GM19452 (cell line): ENCODE results near the gene TWF2.

ENCODE experiments used
- ATAC-seq: cut with Tn5 transposase; IDR thresholded peaks from one replicate; pipeline ENCODE4 v1.9.1; 2021; ENCODE audit not compliant: unreplicated experiment

Gene TWF2

GRCh38 chr3:52223449-52224408, 15.2 kb downstream of the TWF2 start:
- ATAC-seq: no peak

- ATAC-seq: no peak
These were observed 16.4 kb downstream of the TWF2 start for GRCh38 chr3:52222319-52223221.

- ATAC-seq: no peak
These were observed 17.2 kb downstream of the TWF2 start for GRCh38 chr3:52221563-52222318.

- ATAC-seq: no peak
These were observed 17.8 kb downstream of the TWF2 start for GRCh38 chr3:52221141-52221562.

GRCh38 chr3:52220380-52221026, 18.5 kb downstream of the TWF2 start:
- ATAC-seq: no peak

- no peak for ATAC-seq
These were observed 19.9 kb downstream of the TWF2 start for GRCh38 chr3:52218937-52219650.

- ATAC-seq: no peak
These were observed 20.5 kb downstream of the TWF2 start for GRCh38 chr3:52218454-52218853.

- no peak for ATAC-seq
These were observed 20.9 kb downstream of the TWF2 start for GRCh38 chr3:52218026-52218425.

- no peak for ATAC-seq
These were observed 21.6 kb downstream of the TWF2 start for GRCh38 chr3:52217409-52217805.

- ATAC-seq: no peak
These were observed 22.2 kb downstream of the TWF2 start for GRCh38 chr3:52216585-52217408.

GRCh38 chr3:52215351-52215750, 23.6 kb downstream of the TWF2 start:
- no peak for ATAC-seq

GRCh38 chr3:52213901-52214300, 25.1 kb downstream of the TWF2 start:
- no peak for ATAC-seq

GRCh38 chr3:52213005-52213404, 26.0 kb downstream of the TWF2 start:
- no peak for ATAC-seq

GRCh38 chr3:52211268-52211891, 27.6 kb downstream of the TWF2 start:
- no peak for ATAC-seq

GRCh38 chr3:52210550-52211046, 28.4 kb downstream of the TWF2 start:
- no peak for ATAC-seq

- ATAC-seq: no peak
These were observed 28.9 kb downstream of the TWF2 start for GRCh38 chr3:52210037-52210436.

- ATAC-seq: no peak
These were observed 30.4 kb downstream of the TWF2 start for GRCh38 chr3:52208556-52208955.

GRCh38 chr3:52205727-52206372, 33.1 kb downstream of the TWF2 start:
- no peak for ATAC-seq
